Astrocyte of the spinal cord (primary cell): ENCODE data around the gene CHCHD4.

ENCODE experiments used
- DNase-seq: peaks from one replicate; pipeline ENCODE4 v3.0.0; 2011; ENCODE audit warnings: low read depth, low spot score
- H3K4me3 ChIP-seq: 2 replicates; pipeline ENCODE4 v1.5.1; 2011; ENCODE audit warnings: low read depth, mild to moderate bottlenecking, low read length, moderate library complexity
- CTCF ChIP-seq: IDR thresholded peaks from 2 replicates; pipeline ENCODE4 v1.5.1; 2012; ENCODE audit warnings: low read depth, mild to moderate bottlenecking, low read length, inconsistent platforms
- in situ Hi-C: cut with HindIII; loops from 2 replicates; pipeline ENCODE4 v1.10.0; 2017; ENCODE audit warnings: low sequenced_read_pairs

Gene CHCHD4

DNA sequence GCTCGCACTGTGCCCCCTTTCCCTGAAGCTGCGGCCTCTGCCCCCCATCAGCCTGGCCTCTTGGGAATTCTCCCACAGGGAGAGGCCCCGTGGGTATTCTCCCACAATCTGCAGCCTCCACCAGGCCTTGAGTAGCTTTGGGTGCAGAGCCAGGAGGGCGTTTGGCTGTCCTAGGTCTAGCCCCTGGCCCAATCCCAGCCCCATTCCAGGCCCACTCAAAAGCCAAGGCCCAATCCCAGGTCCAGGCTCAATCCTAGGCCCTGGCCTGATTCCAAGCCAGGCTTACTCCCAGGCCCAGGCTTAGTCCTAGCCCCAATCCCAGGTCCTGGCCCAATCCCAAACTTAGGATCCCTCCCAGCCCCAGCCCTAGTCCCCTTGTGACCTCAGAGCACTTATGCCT lies 59.8 kb downstream of the CHCHD4 start:
- no peak for TF ChIP-seq CTCF
- no peak for DNase-seq
- H3K4me3 ChIP-seq, result no peak overlapping the region
- in situ Hi-C loops, result no loop called here

DNA sequence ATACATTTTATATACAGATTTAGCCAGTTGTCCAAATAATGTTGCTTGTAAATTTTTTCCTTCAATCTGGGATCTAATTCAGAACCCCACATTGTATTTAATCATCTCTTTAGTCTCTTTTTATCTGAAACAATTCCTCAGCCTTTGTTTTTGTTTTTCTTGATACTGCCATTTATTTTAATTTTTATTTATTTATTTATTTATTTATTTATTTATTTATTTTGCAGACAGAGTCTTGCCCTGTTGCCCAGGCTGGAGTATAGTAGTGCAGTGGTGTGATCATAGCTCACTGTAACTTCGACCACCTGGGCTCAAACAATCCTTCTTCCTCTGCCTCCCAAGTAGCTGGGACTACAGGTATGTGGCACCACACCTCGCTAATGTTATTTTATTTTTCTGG lies 61.5 kb downstream of the CHCHD4 start:
- H3K4me3 ChIP-seq, result no peak overlapping the region

More for the DNA sequence above, 61.5 kb downstream of the CHCHD4 start:
- in situ Hi-C loops, result no loop called here
- no peak for DNase-seq
- TF ChIP-seq CTCF, result no peak
